GM10266 (cell line): ENCODE results near the gene MVB12B.

ENCODE experiments used
- DNase-seq: peaks from one replicate; pipeline ENCODE4 v3.0.0; 2012; ENCODE audit errors: extremely low spot score
- CTCF ChIP-seq: IDR thresholded peaks from 2 replicates; pipeline ENCODE4 v1.5.1; 2012; ENCODE audit warnings: mild to moderate bottlenecking, low read depth; ENCODE audit not compliant: control insufficient read depth, insufficient read depth; ENCODE audit errors: missing control alignments

MVB12B gene

DNA sequence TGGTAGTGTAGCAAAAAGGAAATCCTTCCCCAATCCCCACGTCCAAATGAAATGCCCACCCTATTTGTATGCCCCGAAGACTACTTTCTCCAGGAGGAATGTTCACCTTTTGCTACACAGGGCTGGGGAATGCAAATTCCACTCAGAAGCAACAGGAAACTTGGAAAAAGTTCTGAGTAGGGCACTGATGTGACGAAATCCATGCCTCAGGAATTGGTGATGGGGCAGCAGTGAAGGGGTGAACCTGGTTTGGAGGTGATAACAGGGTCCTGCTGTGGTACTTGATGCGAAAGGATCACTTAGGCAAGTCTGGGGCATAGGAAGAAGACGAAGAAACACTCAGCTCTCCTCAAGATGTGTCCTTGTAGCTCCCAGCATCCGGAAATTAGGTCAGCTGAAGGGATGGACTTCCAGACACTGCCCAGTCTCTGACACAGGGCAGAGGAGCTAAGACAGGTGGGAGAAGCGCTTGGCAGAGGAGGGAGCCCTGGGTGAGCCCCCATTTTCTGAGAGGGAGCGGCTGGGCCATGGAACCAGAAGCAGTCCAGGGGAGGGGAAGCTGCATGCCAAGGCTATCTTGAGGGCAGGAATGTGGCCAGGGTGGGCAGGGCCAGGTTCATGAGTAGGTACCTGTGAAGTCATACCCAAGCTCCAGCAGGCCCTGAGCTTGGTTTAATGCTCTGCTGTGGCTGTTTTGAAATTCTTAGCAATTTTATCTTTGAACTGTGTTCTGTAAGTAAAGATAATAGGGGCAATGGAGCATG, 22.2 kb upstream of the MVB12B start:
- TF ChIP-seq CTCF: no peak
- no peak for DNase-seq

DNA sequence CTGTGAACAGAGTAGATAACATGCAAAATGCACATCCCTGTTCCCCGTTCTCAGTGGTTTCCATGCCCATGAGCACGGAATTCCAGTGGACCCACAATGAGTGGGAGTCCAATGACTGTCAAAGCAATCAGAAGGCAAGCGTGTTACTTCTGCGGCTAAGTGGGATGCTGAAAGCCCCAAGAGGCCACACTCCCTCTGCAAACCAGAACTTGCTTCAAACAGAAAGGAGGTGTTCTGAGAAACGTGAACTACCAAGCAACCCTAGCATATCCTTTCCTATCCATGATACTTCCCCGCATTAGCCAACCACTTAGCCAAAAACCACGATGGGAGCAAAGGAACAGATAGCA, 21.7 kb upstream of the MVB12B start:
- TF ChIP-seq CTCF: no peak

DNA sequence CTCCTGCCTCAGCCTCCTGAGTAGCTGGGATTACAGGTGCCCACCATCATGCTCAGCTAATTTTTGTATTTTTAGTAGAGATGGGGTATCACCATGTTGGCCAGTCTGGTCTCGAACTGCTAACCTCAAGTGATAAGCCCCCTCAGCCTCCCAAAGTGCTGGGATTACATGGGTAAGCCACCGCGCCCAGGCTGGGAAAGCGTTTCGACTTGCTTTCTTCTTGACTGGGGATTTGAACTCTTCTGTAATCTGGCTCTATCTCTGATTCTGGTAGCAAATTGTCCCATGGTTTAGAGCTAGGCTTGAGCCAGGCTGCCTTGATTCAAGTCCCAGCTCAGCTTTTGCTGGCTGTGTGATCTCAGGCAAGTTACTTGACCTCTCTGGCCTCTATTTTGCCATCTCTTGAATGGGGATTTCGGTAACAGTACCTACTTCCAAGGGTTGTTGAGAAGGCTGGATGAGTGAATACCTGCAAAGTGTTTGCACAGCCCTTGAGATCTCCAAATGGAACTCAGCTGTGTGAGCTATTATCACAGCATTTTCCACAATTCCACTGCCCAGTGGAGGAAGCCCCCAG, 20.5 kb upstream of the MVB12B start:
- DNase-seq: no peak
- no peak for TF ChIP-seq CTCF

More for the DNA sequence above, 21.7 kb upstream of the MVB12B start:
- no peak for DNase-seq

- TF ChIP-seq CTCF: no peak
- no peak for DNase-seq
These were observed 19.1 kb upstream of the MVB12B start for GRCh38 chr9:126307322-126308061.

- TF ChIP-seq CTCF: no peak
- no peak for DNase-seq
These were observed 17.0 kb upstream of the MVB12B start for GRCh38 chr9:126309427-126310189.

GRCh38 chr9:126312584-126313551, 13.8 kb upstream of the MVB12B start:
- TF ChIP-seq CTCF: no peak
- no peak for DNase-seq
